Measurements from ENCODE around the gene BTBD2.
A peak's percentile ranks its signal among the peaks of the same experiment; 100 is the strongest.

BTBD2 gene

GRCh38 chr19:2050991-2051772, 35.7 kb upstream of the BTBD2 start, which contains the start of gene MKNK2:
MKNK2 (minus strand) TSS chr19:2051244; CDS start chr19:2050851, 393 bp downstream.
- DNase-seq (ENCODE audit: low read depth in 2 of 2), result peak; percentile 66 to 73

- DNase-seq (ENCODE audit: low read depth in 2 of 2), result no peak
Measured at GRCh38 chr19:2050349-2050990, 35.0 kb upstream of the BTBD2 start.

DNA sequence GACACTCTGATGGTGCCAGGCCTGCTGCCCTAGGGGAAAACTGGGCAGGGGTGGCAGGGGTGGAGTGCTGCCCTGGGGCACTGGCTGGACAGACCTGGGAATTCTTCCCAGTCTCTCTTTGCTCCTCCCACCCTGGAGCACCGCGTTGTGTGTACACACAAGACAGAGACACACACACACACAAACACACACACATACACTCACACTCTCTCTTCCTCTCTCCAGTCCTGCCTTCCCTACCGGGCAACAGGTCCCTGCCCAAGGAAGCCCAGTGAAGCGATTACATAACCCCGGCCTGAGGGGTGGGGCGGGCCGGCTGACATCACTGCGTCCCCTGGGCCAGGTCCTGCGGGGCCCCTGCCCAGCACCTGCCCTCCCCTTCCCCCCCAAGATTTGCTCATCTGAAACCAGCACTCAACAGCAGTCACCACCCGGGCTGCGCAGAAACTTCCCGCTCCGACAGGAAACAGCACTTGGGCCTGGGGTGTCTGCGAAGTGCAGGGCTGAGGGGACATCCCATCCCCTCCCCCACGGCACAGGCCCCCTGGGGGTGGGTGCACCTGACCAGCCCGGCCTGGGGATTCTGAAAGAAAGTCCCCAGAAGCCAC, 34.3 kb upstream of the BTBD2 start:
- no peak for DNase-seq (ENCODE audit: low read depth in 2 of 2)

- DNase-seq (ENCODE audit: low read depth in 2 of 2), result no peak
Measured at GRCh38 chr19:2048959-2049740, 33.6 kb upstream of the BTBD2 start.

- no peak for DNase-seq (ENCODE audit: low read depth in 2 of 2)
Measured at GRCh38 chr19:2048104-2048958, 32.8 kb upstream of the BTBD2 start.

DNA sequence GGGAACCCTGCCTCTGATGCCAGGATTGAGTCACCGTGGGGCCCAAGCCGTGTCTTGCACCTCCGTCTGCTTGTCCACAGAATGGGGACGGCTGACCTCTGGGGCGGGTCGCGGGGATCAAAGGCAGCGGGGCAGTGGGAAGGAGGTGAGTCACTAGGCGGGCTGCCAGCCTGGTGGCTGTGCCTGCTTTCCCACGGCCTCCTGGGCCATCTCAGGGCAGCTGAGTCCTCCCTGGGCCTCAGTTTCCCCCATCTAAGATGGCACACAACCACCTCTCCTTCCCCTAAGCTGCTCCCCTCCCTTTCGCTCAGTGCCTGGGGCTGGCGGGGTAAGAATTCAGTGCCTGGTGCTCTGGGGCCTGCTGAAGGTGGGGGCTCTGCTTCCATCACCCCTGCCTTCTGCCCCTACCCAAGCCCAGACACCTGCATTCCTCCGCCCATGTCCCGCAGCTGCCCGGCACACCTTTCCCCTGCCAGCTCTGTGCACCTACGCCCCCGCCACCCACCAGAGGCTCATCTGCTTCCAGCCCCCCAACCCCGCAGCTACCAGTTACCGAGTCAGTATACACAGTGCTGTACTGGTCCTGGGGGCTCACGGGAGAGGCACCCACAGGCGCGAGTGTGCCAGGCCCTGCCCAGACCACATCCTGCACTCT, 32.1 kb upstream of the BTBD2 start:
- DNase-seq (ENCODE audit: low read depth in 2 of 2), result no peak

DNA sequence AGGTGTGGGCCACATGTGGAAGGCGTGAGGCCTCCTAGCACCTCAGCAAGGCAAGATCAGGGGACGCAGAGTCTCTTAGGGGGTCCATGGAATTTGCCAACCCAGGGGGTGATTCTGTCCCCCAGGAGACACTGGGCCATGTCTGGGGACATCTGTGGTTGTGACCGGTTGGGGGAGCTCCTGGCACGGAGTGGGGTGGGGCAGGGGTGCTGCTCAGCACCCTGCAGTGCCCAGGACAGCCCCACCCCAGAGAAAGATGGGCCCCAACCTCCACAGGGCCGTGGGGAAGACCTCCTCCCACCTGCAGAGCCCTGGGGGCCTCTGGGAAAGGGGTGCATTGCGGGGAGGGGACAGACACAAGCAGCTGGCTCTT, 31.5 kb upstream of the BTBD2 start:
- no peak for DNase-seq (ENCODE audit: low read depth in 2 of 2)

DNA sequence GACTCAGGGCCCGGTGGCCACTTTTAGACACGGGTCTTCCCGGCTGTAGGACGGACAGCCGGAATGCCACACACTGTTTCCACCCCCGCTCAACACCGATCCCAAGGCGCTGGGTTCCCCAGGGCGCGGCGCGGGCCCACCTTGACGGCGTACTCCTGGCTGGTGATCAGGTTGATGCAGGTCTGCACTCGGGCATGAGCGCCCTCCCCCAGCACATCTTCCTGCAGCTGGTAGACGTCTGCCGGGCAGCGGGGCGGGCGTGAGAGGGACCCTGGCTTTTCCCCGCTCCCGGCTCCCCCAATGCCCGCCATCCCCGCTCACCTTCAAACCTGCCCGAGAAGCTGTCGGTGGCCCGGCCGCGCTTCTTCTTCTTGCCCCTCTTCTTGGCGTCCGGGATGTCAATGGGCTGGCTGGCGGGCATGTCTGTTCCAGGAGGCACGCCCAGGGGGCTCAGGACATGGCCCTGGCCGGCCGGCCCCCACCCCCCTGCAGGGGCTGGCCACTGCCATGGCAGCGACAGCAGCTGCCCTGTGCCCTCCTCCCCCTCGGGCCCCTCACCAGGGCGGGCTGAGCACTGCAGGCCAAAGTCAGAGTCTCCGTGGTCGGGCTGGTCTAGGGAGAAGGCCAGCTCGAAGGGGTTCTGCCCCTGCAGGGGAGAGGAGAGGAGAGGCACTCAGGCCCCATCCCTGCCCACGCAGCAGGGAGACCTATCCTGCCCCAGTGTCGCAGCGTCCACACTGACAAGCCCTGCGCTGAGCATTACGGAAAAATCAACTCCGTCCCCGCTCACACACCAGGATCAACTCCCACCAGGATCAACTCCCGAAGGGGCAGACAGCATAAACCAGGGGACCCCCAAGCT, 30.8 kb upstream of the BTBD2 start:
- DNase-seq (ENCODE audit: low read depth in 2 of 2), result no peak

GRCh38 chr19:2045501-2046045, 30.1 kb upstream of the BTBD2 start:
- DNase-seq (ENCODE audit: low read depth in 2 of 2), result no peak

GRCh38 chr19:2044709-2045500, 29.4 kb upstream of the BTBD2 start:
- DNase-seq (ENCODE audit: low read depth in 2 of 2), result no peak

DNA sequence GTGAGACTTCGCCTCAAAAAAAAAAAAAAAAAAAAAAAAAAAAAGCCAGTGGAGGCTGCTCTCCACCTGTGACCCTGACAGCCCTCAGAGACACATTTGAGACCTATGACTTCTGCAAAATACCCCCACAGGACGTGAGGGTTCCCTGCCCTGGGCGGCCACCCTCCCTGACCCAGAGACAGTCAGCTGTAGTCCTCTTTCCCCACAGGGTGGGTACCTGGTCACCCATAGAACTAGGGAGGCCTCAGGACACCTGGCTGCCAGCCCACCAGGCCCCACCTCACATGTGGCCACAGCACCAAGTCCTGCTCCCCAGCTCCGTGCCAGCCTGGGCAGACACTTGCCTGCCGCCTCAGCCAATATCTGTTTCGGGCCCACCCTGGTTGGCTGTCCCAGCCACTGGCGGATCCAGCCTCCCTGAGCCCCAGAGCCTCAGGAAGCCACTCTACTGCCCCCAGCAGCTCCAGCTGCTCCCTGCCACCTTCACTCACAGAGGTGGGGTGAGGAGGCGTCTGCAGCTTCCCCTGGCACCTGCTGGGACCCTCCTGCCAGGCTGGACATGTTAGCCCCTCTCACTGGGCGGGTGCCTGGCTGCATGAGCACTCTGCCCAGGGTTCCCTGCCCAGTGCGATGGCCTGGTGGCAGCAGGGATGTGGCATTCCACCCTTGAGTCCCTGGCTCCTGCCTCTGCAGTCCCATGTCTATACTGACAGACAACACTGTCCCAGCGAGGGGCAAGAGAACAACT, 28.6 kb upstream of the BTBD2 start:
- DNase-seq (ENCODE audit: low read depth in 2 of 2), result no peak

- no peak for DNase-seq (ENCODE audit: low read depth in 2 of 2)
Measured at GRCh38 chr19:2043251-2043641, 27.7 kb upstream of the BTBD2 start.

DNA sequence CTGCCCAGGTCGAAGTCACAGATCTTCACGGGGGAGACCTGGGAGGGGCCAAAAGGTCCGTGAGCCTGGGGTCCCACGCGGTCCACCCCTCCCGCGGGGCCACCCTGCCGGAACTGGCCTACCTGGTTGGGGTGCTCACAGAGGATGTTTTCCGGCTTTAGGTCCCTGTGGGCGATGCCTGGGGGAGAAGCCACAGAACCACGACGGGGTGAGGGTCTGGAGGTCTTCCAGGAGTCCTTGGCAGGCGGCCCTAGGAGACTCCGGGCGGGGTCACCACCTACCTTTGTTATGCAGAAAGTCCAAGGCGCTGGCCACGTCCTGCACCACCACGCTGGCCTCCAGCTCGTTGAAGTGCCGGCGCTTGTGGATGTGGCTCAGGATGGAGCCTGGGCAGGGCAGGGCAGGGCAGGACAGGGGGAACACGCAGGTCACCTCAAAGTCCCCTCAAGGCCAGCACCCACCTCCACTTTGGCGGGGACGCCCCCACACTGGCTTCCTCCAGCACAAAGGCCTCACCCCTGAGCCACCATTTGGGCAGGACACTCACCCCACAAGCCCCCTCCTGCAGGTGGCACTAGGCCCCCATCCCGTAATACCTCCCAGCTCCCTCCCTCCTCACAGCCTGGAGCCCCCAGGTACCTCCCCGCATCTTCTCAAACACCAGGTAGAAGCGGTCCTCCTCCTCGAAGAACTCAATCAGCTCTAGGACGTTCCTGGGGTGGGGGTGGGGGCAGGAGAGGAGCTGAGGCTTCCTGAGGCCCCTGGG, 27.2 kb upstream of the BTBD2 start:
- DNase-seq (ENCODE audit: low read depth in 2 of 2), result no peak

DNA sequence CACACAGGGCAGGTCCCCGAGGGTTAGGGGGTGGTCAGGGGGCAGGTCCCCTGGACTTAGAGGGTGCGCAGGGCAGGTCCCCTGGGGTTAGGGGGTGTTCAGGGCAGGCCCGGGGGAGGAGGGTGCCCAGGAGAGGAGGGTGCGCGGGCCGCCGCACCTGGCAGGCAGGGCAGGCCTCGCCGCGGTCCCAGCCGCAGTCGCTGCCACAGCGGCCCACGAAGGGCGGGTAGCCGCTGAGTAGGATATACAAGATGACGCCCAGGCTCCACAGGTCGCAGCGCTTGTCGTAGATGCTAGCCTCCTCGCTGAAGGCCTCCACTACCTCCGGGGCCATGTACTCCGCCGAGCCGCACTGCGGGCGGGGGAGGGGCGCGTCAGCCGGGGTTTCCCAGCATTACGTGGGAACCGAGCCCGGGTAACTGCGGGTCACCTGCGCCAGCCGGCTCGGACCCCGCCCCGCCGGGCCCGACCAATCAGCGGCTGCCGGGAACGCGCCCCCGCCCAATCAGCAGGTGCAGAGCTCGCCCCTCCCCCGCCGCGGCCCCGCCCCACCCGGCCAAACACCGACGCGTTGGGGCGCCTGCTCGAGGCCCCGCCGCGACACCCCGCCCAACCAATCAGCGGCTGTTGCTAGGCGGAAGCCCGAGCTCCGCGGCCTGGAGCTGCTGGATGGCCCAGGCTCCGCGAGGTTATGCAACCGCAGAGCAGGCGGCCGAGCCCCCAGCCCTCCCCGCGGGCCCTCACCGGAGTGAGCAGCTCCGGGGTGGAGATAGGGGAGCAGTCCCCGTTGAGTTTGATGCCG, 26.4 kb upstream of the BTBD2 start:
- peak; percentile 78 to 80 for DNase-seq (ENCODE audit: low read depth in 2 of 2)

- no peak for DNase-seq (ENCODE audit: low read depth in 2 of 2)
Measured at GRCh38 chr19:2041433-2041682, 25.8 kb upstream of the BTBD2 start.

DNA sequence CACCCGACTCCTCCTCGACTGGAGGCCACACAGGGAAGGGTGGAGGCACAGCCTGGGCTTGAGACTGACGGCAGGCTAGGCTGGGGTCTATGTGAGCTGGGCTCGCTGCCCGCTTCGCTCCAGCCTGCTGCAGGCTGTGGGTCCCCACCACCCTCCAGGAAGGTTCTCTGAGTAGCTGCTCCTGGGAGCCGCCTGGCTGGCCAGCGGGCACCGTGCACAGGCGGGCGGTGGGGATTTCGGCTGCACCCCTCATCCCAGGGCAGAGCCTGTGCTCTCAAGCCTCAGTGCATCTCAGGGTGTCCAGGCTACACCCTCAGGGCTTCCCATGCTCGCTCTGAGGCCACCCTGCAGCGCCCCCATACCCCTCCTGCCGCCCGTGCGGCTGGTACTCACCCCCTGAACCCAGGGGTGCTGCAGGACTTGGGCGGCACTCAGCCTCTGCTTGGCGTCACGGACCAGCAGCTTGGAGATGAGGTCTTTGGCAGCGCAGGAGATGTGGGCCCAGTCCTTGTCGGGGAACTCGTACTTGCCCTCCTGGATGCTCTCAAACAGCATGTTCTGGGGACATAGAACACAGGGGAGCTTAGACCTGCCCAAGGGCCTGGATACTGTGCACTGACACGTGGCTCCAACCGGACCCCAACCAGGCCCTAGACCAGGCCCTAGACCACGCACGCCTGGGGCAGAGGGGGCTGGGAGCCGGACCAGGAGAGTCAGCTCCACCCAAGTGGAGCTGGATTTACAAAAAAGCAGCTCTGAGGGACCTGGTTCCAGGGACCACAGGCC, 25.3 kb upstream of the BTBD2 start:
- DNase-seq (ENCODE audit: low read depth in 2 of 2), result no peak
